NCI-H1417 treated with DMSO at 0.1 percent for 48 hours (cell line): Measurements from ENCODE around the gene POU5F1.
"Not testable (repeated sequence)": the region's sequence is repeated elsewhere in the genome, so short reads cannot be mapped to it uniquely, and the experiment has no call there.

ENCODE experiments used
- DNase-seq: peaks from one replicate; lab custom pipeline; 2025; lab: John Stamatoyannopoulos, UW

Gene POU5F1

DNA sequence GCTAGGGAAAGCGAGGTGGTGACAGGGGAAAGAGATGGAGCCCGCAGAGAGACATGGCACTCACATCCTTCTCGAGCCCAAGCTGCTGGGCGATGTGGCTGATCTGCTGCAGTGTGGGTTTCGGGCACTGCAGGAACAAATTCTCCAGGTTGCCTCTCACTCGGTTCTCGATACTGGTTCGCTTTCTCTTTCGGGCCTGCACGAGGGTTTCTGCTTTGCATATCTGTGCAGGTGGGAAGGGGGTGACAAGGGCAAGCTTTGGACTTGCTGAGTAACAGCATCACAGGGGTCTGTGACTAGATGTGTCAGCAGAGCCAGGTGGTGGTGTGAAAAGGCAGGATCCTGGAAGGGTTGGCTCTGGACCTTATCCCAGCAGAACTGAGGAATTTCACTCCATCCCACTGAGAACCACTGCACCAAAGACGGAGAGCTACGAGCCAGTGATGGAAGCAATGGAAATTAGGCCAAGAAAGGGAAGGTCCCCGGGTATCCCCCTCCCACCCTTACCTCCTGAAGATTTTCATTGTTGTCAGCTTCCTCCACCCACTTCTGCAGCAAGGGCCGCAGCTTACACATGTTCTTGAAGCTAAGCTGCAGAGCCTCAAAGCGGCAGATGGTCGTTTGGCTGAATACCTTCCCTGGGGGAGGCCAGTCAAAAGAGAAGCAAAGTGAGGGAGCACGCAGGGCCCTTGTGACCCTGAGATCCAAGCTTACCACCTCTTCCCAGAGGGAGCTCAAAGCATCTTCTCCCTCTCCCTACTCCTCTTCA is 5.2 kb downstream of the POU5F1 start:
- DNase-seq, result not testable (repeated sequence)

- DNase-seq, result not testable (repeated sequence)
Observed at GRCh38 chr6:31164475-31165063, 5.9 kb downstream of the POU5F1 start.

- DNase-seq, result no peak
Observed at GRCh38 chr6:31163922-31164321, 6.6 kb downstream of the POU5F1 start.

- no peak for DNase-seq
Observed at GRCh38 chr6:31162463-31163165, 7.9 kb downstream of the POU5F1 start.

DNA sequence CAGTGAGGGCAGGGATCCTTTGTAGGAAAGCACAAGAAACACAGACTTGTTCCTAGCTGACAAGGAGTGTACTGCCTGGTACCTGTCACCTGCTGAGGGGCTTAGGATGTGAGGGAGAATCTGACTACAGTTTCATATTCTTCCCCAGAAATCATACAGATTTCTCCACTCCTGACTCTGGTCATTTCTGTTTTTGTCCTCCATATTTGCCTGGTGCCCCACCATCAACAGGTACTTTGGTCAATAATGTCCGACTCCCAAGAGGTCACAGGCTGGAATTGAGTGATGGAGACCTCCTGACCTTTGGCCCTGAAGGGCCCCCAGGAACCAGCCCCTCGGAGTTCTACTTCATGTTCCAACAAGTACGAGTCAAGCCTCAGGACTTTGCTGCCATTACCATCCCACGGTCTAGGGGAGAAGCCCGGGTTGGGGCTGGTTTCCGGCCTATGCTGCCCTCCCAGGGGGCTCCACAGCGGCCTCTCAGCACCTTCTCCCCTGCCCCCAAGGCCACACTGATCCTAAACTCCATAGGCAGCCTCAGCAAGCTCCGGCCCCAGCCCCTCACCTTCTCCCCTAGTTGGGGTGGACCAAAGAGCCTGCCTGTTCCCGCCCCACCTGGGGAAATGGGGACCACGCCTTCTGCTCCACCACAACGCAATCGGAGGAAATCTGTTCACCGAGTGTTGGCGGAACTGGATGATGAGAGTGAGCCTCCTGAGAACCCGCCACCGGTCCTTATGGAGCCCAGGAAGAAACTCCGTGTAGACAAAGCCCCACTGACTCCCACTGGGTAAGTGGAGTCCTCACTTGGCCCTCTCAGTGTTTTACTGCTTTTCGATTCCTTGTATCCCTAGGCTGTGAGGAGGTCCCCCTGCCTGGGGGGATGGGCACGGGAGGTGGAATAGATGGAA is 9.0 kb downstream of the POU5F1 start:
- no peak for DNase-seq

DNA sequence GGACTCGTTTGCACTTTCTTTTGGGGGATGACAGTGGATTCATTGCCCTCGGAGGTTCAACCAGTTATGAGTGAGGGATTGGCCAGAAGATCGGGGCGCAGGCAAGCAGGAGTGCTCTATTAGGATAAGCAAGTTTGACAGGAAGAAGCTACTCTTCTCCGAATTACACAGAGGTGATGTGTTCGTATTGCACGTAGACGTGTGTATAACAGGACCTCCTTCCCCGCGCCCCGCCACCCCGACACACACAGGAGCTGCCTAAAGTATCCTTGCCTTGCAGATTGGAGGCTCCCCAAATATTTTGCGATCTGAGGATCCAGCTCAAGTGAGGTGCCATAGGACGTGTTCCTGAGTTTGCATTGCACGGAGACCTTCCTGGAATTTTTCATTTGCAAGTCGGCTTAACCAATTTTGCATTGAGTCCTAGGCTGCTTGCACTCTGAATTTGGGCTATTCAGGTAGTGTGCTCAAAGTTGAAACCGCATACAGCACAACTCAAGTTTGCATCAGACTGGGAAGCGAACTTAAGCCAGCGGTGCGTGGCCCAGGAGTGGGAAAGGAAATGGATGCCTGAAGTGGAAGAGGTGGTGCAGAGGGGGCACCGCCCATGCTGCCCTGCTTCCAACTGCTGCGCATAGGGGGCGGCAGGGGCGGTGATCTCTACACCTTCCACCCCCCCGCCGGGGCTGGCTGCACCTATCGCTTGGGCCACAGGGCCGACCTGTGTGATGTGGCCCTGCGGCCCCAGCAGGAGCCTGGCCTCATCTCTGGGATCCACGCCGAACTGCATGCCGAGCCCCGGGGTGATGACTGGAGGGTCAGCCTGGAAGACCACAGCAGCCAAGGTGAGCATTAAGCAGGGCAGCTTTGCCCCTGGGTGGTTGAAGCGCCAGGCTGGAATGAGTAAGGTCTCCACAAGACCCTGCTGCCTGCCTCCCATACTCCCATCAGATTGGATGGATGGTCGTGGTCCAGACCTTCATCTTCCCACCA is 11.3 kb downstream of the POU5F1 start:
- no peak for DNase-seq

DNA sequence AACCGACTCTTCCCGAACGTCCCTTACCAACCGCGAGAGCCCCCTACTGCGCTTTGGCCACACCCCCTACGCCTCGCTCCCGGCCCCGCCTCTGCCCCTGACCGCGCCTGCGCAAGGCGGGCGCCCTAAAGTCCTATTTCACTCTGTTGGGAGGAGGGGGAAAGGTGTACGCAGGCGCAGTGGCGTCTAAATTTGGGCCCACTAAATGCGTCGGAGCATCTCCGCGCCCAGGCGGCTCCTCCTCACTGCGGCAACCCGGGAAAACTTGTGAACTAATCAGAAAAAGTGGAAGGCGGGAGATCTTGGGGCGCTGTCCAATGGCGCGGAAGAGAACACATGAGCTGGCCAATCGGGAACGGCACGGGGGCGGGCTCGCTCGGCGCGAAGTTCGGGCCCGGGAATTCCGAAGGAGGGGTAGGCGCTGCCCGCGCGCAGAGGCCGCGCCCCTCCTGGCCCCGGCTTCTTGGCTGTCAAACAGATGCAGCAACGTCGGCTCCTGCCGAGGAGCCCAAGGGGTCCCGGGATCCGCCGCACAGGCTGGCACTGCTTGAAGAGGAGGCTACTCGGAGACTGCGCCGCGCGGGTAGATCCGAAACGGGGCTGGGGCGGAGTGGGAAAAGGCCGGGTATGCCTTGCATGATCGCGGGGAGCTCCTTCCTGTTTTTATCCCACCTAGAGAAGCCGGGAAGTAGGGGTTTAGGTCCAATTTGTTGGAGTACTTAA is 12.2 kb downstream of the POU5F1 start, which contains the start of gene TCF19:
Gene TCF19, plus strand, starts transcription at position 450 of the 723 bp plus-strand sequence. CDS start 881 bp downstream, outside the sequence.
- peak; percentile 97 for DNase-seq

DNA sequence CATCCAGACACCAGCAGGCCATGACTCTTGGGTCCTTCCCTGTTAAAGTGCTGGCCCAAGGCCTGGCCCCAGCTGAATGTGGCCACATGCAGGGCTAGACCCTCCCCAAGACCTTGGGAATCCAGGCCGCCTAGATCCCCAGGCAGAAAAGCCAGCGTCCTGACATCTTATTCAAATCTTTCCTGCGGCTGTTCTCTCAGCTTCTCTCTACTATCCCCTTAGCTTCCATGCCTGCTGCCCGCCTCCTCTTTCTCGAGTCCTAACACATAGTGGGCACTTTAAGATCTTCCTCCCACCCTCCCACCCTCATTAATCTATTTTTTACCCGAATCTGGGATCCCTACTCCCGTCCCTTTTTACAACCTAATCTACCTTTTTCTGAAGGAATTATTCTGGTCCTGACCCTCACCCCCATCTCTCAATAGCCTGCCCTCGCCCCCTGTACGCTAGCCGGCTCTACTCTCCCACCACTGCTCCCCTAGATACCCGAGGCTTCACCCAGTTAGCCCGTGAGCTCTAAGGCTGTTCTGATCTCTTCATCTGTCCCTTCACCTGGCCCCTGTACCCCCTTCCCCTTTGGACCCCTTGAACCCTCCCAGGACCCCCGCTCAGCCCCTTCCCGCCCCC is 12.9 kb downstream of the POU5F1 start, which contains the start of gene CCHCR1:
Gene CCHCR1, minus strand, starts transcription at position 290 of the 627 bp plus-strand sequence. Its CDS starts 202 bp downstream, at position 88.
- DNase-seq, result no peak

DNA sequence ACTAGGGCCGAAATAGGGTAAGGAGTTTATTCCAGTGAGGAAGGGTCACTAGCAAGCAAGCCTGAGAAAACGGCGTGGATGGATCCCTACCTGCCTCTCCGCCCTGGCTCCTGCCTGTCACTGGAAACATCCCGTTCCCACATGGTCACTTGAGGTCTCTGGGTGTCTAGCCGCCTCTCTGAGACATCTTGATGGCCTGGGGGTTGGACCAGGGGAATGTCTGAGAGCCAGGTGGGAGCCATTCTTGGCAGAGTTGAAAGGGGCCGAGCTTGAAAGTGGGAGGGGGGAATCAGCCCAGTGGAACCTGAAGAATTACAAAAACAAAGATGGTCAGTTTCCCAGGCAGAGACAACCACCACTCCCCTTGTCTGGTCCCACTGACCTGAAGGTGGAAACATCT is 13.8 kb downstream of the POU5F1 start:
- no peak for DNase-seq

- DNase-seq, result no peak
Observed at GRCh38 chr6:31154436-31154835, 16.0 kb downstream of the POU5F1 start.

DNA sequence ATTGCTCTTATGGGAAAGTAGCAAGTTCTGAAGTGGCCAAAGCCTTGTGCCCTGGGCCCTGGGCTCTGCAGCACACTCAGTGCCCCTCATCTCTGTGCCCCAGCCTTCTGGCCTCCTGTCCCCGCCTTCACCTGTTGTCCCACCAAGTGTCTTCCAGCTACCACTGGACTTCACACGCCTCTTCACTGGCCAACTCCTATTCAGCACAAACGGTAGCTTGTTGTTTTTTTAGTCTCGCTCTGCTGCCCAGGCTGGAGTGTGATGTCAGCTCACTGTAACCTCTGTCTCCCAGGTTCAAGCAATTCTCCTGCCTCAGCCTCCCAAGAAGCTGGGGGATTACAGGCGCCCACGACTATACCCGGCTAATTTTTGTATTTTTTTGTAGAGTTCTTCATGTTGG is 17.7 kb downstream of the POU5F1 start:
- no peak for DNase-seq

- no peak for DNase-seq
Observed at GRCh38 chr6:31149827-31150447, 20.5 kb downstream of the POU5F1 start.

DNA sequence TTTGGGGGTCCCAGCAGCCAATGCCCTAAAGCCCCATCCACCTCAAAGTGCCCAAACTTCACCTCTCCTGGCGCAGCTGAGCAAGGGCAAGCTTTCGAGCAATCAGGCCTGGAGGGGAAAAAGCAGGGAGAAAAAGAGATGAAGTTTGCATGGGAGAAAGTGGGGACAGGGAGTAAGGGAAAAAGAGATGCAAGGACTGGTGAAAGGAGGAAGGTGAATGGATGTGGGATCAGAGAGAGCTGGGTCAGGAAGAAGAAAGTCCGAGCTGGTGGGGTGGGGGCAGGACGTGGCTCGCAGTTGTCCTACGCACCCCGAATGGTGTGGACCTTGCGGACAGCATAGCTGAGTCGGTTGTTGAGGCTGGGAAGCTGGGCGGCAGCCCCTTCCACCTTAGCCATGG is 25.1 kb downstream of the POU5F1 start:
- DNase-seq, result no peak

GRCh38 chr6:31144970-31145340 is 25.5 kb downstream of the POU5F1 start:
- DNase-seq, result no peak

DNA sequence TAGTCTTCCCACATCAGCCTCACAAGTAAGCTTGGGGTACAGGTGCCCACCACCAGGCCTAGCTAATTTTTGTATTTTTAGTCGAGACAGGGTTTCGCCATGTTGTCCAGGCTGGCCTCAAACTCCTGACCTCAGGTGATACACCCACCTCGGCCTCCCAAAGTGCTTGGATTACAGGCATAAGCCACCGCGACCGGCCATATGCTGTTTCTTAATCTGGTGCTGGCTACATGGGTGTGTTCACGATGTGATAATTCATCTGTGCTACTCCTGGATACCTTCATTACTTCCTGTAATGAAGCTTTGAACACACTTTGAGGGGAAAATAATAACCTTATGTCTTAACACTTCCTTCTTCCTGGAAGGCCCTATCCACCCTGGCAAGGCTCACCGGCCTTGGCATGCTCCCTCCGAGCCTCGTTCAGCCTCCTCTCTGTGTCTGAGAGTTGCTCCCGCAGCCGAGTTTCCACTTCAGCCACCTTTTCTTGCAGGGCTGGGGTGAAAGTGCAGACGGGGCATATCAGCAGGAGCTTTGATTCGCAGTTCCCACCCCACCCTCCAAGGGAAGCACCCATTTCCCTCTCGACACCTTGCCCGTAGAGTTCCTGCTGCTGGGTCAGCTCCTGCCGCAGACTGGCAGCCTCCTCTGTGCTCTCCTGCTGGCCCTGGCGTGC is 26.0 kb downstream of the POU5F1 start:
- DNase-seq, result no peak

- DNase-seq, result no peak
Observed at GRCh38 chr6:31143148-31143547, 27.3 kb downstream of the POU5F1 start.

GRCh38 chr6:31142361-31142761 is 28.1 kb downstream of the POU5F1 start:
- DNase-seq, result no peak

- no peak for DNase-seq
Observed at GRCh38 chr6:31140643-31141042, 29.8 kb downstream of the POU5F1 start.
